Smooth muscle cell (in vitro differentiated cells): ENCODE results near the gene COLEC11. TPM values are rescaled to one million over a fixed set of nuclear protein-coding genes. Genes with fewer than 3 reads are reported as not detected.
"Not testable (repeated sequence)": the region's sequence is repeated elsewhere in the genome, so short reads cannot be mapped to it uniquely, and the experiment has no call there.

Experiments used
- DNase-seq: peaks from one replicate; lab custom pipeline; 2025; ENCODE audit not compliant: unreplicated experiment; lab: John Stamatoyannopoulos, UW
- H2AFZ ChIP-seq: fragments of 200-600 bp; sonication (generic); 2 replicates; pipeline ENCODE4 v1.6.0; 2016; ENCODE audit warnings: antibody characterized with exemption, low read depth, mild to moderate bottlenecking
- H3F3A ChIP-seq: fragments of 200-600 bp; sonication (generic); 2 replicates; pipeline ENCODE4 v1.6.0; 2017; ENCODE audit warnings: antibody characterized with exemption, low read depth
- H3K27ac ChIP-seq: fragments of 200-600 bp; sonication (generic); 2 replicates; pipeline ENCODE4 v1.5.1; 2016; ENCODE audit warnings: low read depth, mild to moderate bottlenecking
- H3K27me3 ChIP-seq: fragments of 200-600 bp; sonication (generic); 2 replicates; pipeline ENCODE4 v1.6.1; 2016; ENCODE audit warnings: low read depth, mild to moderate bottlenecking
- H3K36me3 ChIP-seq: fragments of 200-600 bp; sonication (generic); 2 replicates; pipeline ENCODE4 v1.5.1; 2016; ENCODE audit warnings: low read depth
- H3K4me1 ChIP-seq: fragments of 200-600 bp; sonication (generic); 2 replicates; pipeline ENCODE4 v1.5.1; 2016; ENCODE audit warnings: low read depth
- H3K4me2 ChIP-seq: fragments of 200-600 bp; sonication (generic); 2 replicates; pipeline ENCODE4 v1.6.0; 2016; ENCODE audit warnings: mild to moderate bottlenecking
- H3K4me3 ChIP-seq: fragments of 200-600 bp; sonication (generic); 2 replicates; pipeline ENCODE4 v1.5.1; 2016; ENCODE audit warnings: mild to moderate bottlenecking
- H3K79me2 ChIP-seq: fragments of 200-600 bp; sonication (generic); 2 replicates; pipeline ENCODE4 v1.6.0; 2016; ENCODE audit warnings: low read depth, mild to moderate bottlenecking
- H3K9ac ChIP-seq: fragments of 200-600 bp; sonication (generic); 2 replicates; pipeline ENCODE4 v1.6.0; 2016; ENCODE audit warnings: low read depth
- H3K9me3 ChIP-seq: fragments of 200-600 bp; sonication (generic); replicated peaks from 2 replicates; pipeline ENCODE4 v1.5.1; 2016; ENCODE audit warnings: low read depth
- H4K20me1 ChIP-seq: fragments of 200-600 bp; sonication (generic); 2 replicates; pipeline ENCODE4 v1.6.0; 2016; ENCODE audit warnings: low read depth
- CTCF ChIP-seq: fragments of 200-600 bp; sonication (generic); IDR thresholded peaks from 2 replicates; pipeline ENCODE4 v1.5.1; 2017; ENCODE audit warnings: borderline replicate concordance, mild to moderate bottlenecking, antibody characterized with exemption; ENCODE audit not compliant: insufficient read depth, poor library complexity, severe bottlenecking
- WGBS: methylation state at CpG from one replicate; pipeline ENCODE4 v1.1.7; 2016; ENCODE audit warnings: low lambda C conversion rate; 5-methylcytosine and 5-hydroxymethylcytosine counted together
- polyA plus RNA-seq: library from polyadenylated mRNA; unstranded; fragments of >200 nt; fragmentation: Nextera tagmentation; extraction: Ambion mirVana; gene quantifications from 2 replicates; pipeline ENCODE4 v1.2.1, GENCODE V29; 2016
- total RNA-seq: library from RNA; depleted of rRNA; stranded (reverse); fragments of >200 nt; gene quantifications from 2 replicates; pipeline ENCODE4 v1.2.3, GENCODE V29; 2014

Gene COLEC11
- total and polyA plus RNA-seq, 2 experiments from 2014 or later: 18.1 to 30.8 TPM

- Histone ChIP-seq H3K4me3 (no peak overlapping the region), H3K36me3 (no peaks in the 10 kb centered on the region), H3K27ac (no peak overlapping the region), H3K9me3 (no peaks in the 10 kb centered on the region), H3K4me2 (no peak overlapping the region), H3K4me1 (peaks cover 4% of the 10 kb centered on the region), H3K79me2 (no peaks in the 10 kb centered on the region), H3K27me3 (no peaks in the 10 kb centered on the region), H2AFZ (no peak overlapping the region), H3K9ac (no peak overlapping the region), H3F3A (no peaks in the 10 kb centered on the region), H4K20me1 (no peaks in the 10 kb centered on the region)
- no peak for DNase-seq
- TF ChIP-seq CTCF: no peak
- WGBS: 85% methylated on average over 11 of the region's 11 CpGs
These were observed 16.7 kb downstream of the COLEC11 start for GRCh38 chr2:3611589-3611988.

GRCh38 chr2:3612639-3613523 is 18.0 kb downstream of the COLEC11 start:
- 91% methylated on average over 27 of the region's 29 CpGs for WGBS
- DNase-seq: no peak
- H2AFZ ChIP-seq: no peak overlapping the region

DNA sequence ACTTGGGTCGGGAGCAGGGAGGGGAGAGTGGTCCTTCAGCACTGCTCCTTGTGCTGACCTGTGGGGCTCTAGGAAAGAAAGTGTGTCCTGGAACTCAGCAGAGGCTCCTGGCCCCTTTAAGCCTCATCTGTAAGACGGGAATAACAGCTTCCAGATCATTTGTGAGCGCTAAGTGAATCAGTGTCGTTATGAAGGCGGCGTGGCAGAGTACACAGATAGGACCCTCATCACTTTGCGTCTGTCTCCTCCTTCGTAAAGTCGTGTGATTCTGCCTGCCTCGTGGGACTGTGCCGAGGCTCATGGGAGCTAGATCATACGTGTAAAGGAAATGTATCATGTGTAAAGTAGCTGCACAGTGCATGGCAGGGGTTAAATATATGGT is 18.6 kb downstream of the COLEC11 start:
- DNase-seq: no peak
- Histone ChIP-seq H3K27me3 (no peaks in the 10 kb centered on the region), H4K20me1 (no peaks in the 10 kb centered on the region), H3K4me2 (no peak overlapping the region), H3K4me3 (no peak overlapping the region), H3K27ac (no peak overlapping the region), H3K36me3 (no peaks in the 10 kb centered on the region), H3K9me3 (no peaks in the 10 kb centered on the region), H3K4me1 (peaks cover 4% of the 10 kb centered on the region), H2AFZ (no peak overlapping the region), H3K9ac (no peak overlapping the region), H3F3A (no peaks in the 10 kb centered on the region), H3K79me2 (no peaks in the 10 kb centered on the region)
- TF ChIP-seq CTCF: no peak
- WGBS: 93% methylated on average over 12 of the region's 12 CpGs

More at GRCh38 chr2:3612639-3613523, 18.0 kb downstream of the COLEC11 start:
- no peaks in the 10 kb centered on the region for H4K20me1 ChIP-seq
- no peak overlapping the region for H3K27ac ChIP-seq
- no peaks in the 10 kb centered on the region for H3K27me3 ChIP-seq
- H3K4me1 ChIP-seq: peaks cover 4% of the 10 kb centered on the region
- H3K4me2 ChIP-seq: no peak overlapping the region
- H3K36me3 ChIP-seq: no peaks in the 10 kb centered on the region
- H3F3A ChIP-seq: no peaks in the 10 kb centered on the region
- H3K79me2 ChIP-seq: no peaks in the 10 kb centered on the region
- H3K4me3 ChIP-seq: no peak overlapping the region
- no peaks in the 10 kb centered on the region for H3K9me3 ChIP-seq
- no peak overlapping the region for H3K9ac ChIP-seq
- no peak for TF ChIP-seq CTCF

DNA sequence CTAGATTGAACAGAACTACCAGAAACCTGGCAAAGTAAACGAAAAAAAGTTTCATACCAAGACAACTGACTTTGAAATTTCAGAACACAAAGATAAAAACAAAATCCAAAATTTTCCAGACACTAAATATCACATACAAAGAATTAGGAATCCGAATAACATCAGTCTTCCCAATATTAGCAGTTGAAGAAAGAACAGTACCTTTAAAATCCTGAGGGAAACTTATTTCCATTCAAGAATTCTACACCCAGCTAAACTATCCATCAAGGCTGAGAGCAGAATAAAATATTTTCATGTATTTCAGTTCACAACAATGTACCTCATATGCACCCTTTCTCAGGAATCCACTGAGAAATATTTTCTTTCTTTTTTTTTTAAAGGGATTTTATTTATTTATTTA is 19.8 kb downstream of the COLEC11 start:
- not testable (repeated sequence) for H3K4me3 ChIP-seq, H3F3A ChIP-seq

DNA sequence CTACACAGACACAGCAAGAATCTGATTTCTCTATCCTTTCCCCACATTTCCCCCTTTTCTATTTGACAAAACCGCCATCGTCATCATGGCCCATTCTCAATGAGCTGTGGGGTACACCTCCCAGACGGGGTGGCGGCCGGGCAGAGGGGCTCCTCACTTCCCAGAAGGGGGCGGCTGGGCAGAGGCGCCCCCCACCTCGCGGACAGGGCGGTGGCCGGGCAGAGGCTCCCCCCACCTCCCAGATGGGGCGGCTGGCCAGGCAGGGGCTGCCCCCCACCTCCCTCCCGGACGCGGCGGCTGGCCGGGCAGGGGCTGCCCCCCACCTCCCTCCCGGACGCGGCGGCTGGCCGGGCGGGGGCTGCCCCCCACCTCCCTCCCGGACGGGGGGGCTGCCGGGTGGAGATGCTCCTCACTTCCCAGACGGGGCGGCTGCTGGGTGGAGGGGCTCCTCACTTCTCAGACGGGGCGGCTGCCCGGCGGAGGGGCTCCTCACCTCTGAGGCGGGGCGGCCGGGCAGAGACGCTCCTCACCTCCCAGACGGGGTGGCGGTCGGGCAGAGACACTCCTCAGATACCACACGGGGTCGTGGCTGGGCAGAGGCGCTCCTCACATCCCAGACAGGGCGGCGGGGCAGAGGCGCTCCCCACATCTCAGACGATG is 20.8 kb downstream of the COLEC11 start:
- not testable (repeated sequence) for H4K20me1 ChIP-seq, DNase-seq, H3K36me3 ChIP-seq, H3K4me2 ChIP-seq, H3K9ac ChIP-seq, H3K9me3 ChIP-seq, H3K4me1 ChIP-seq, H2AFZ ChIP-seq, H3K27me3 ChIP-seq, H3K27ac ChIP-seq, H3K79me2 ChIP-seq, H3K4me3 ChIP-seq, H3F3A ChIP-seq
- 86% methylated on average over 20 of the region's 46 CpGs for WGBS

More for the DNA sequence above, 19.8 kb downstream of the COLEC11 start:
- H3K36me3 ChIP-seq, H3K4me2 ChIP-seq, H3K4me1 ChIP-seq, H3K9ac ChIP-seq, H3K27ac ChIP-seq, H2AFZ ChIP-seq, H4K20me1 ChIP-seq, DNase-seq, H3K9me3 ChIP-seq, H3K27me3 ChIP-seq, H3K79me2 ChIP-seq: not testable (repeated sequence)
- WGBS: 67% methylated on average over 2 of the region's 2 CpGs
